HPDE6-E6E7 (cell line): Measurements from ENCODE around the gene RHBDL2.
"Not testable (repeated sequence)": the region's sequence is repeated elsewhere in the genome, so short reads cannot be mapped to it uniquely, and the experiment has no call there.

ENCODE experiments used
- DNase-seq: peaks from one replicate; pipeline ENCODE4 v3.0.0; 2011; ENCODE audit warnings: missing footprints; ENCODE audit errors: extremely low spot score

RHBDL2 gene

DNA sequence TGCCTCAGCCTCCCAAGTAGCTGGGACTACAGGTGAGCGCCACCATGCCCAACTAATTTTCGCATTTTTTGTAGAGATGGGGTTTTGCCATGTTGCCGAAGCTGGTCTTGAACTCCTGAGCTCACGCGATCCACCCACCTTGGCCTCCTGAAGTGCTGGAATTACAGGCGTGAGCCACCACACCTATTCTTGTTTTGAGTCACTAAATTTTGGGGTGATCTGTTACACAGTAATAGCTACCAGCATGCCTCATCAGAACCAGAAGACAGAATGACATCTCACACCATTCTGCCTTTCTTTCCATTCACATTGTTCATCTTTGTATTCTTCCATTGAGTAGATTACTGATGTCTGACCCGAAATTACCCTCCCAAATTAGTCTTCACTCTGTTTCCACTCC, 9.1 kb downstream of the RHBDL2 start:
- no peak for DNase-seq

DNA sequence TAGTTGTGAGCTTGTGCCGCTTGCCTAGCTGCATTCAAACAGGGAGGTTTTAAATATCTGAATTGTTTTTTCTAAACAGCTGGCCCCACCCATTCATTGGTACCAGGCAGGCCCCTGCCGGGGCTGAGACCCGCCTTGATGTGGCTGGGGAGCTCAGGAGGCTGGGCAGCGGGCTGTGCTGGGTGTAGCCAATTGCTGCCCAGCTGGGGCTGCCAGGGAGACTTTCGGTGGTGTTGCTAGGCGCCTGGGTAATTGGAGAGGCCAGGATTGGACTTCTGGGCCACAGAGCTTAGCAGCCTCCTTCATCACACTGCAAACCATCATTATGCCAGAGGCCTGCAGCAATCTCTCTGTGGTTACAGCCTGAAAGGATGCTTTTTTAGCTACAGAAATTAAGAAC, 12.2 kb downstream of the RHBDL2 start:
- no peak for DNase-seq

DNA sequence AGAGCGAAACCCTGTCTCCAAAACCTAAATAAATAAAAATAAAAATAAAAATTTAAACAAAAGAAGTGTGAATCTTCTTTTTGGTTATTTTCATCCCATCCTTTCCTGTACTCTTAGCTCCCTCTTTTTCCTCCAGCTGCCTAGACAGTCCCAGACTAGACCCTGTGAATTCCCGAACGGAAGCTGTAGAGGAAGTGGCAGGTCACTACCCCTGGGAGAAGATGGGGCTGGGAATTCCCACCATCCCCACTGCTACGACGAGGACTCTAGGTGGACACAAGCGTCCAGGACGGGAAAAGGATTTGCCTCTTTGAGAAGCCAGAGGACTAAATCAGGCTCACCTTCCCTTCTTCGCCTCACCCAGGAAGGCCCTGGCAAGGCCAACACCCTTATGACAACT, 12.6 kb downstream of the RHBDL2 start:
- no peak for DNase-seq

DNA sequence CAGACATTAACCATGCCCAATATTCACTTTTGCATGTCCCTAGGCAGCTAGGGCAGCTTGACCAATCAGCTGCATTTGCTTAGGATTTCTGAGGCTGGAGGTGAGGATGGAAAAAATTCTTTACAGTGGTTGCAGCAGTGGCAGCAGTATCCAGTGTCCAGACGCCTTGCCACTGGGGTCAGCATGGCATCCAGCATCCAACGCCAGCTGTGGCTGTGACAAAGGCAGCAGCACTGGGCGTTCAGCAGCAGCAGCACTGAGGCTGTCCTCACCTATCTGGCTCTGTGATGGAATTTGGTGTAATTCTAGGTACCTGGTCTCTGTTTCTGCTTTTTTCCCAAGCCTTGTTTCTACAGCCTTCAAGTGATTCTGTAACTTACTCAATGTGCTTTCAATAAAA, 15.5 kb downstream of the RHBDL2 start:
- no peak for DNase-seq

DNA sequence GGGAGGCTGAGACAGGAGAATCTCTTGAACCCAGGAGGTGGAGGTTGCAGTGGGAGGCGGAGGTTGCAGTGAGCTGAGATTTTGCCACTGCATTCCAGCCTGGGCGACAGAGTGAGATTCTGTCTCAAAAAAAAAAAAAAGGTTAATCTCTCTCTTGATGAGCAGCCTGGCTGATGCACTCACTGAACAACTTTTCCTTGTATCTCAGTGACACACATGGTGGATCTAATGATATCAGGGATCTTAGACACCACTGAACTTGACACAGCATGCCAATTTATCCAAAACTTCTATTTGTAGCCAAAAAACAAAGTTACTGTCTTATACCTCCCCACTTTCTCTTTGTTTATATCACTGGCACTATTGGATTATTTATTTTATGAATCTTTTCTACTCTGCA, 16.2 kb downstream of the RHBDL2 start:
- DNase-seq = no peak

DNA sequence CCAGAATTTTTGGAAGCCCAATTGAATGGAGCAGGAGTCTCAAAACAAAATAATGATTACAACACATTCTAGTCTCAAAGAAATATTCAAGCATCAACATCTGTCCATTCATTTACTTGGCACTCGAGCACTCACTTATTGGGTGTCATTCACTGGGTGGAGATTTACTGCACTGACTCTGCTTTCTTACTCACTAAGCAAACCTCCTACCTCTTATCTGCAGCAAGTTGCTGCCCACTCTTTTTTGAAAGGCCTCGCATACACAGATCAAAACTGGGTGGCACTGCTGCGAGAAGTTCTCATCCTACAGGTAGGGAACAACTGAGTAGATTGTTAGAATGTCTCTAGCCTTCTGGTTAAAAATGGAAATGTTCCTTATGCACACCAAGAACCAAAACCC, 18.0 kb downstream of the RHBDL2 start:
- DNase-seq = no peak

DNA sequence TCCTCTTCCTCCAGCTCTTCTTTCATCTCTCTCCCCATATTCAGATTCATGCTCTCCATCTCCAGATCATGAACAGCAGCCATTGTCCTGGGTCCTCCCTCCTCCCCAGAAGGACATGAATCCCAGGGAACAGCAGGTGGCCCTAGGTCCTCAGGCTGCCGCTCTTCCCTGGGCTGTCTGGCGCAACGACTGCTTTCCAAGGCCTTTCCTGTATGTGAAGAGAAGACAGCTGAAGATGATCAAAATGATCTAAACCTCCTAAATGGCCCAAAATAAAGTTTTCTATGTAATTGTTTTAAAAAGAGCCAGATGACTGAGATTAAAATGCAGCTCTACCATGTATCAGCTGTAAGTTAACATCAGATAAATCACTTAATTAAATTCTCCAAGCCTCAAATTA, 22.5 kb downstream of the RHBDL2 start:
- DNase-seq = no peak

DNA sequence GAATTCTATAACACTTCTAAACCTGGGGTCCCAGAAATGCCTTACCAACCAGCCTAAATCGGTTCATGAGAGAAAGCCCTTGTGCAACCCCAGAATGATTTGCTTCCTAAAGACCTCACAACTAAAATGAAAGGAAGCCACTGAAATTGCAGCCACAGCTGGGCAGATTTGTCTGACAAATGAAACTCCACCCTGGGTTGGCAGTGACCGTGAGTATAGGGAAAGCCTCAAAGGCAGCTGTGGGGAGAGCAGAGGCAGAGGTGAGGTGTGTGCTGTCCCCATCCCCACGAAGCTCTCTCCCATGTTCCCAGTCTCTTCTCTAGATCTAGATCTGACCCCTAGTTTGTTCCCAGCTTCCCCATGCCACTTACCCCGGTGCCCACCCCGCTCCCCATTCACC, 23.1 kb downstream of the RHBDL2 start:
- no peak for DNase-seq

DNA sequence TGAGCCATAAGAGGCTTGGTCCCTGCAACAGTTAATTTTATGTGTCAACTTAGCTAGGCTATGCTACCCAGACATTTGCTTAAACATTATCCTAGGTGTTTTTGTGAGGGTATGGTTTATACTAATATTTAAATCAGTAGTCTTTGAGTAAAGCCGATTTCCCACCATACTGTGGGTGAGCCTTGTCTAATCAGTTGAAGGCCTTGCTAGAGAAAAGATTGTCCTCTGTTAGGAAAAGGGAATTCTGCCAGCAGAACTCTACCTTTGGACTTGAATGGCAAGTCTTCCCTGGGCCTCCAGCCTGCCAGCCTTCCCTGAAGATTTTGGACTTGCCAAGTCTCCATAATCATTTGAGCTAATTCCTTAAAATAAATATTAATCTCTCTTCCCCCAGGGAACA, 23.9 kb downstream of the RHBDL2 start:
- DNase-seq = no peak

DNA sequence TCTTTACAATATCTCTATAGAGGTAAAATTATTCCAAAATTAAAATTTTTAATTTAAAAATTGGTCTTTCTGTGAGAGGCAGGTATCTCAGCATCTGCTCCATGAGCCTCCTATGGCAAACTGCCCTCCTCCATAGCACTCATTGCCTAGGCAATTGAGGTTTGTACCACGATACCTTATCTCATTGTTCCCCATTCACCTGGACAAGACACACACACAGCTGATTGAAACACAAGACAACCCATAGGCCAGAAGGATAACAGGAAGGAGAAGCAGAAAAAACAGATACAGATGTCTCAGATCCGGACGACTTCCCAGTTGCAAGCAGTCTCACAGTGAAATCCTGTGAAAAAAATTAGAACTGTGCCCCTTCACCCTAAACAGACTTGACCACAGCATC, 24.3 kb downstream of the RHBDL2 start:
- no peak for DNase-seq

DNA sequence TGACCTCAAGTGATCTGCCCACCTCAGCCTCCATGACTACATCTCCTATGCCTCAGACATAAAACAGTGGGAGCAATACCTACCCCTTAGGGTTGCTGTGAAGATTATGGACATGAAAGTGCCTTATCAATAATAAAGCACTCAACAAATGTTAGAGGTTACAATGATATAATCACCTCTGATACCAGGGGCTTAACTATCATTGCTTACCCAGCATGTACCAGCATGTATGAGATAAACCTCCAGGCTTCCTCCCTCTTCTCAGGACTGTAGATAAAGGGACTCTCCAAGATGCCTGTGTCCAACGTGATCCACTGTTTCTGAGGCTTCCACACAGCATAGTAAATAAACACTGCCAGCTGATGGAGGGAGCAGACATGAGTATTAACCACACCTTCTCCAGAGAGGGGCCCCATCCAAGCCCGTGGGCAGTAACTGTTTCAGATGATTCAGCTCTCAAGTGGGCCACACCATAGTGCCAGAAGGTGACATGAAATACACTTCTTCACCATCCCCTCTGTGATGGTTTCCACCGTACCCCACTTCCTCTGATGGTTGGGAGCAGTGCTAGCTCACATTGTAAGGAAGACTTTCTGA, 26.2 kb downstream of the RHBDL2 start:
- no peak for DNase-seq

DNA sequence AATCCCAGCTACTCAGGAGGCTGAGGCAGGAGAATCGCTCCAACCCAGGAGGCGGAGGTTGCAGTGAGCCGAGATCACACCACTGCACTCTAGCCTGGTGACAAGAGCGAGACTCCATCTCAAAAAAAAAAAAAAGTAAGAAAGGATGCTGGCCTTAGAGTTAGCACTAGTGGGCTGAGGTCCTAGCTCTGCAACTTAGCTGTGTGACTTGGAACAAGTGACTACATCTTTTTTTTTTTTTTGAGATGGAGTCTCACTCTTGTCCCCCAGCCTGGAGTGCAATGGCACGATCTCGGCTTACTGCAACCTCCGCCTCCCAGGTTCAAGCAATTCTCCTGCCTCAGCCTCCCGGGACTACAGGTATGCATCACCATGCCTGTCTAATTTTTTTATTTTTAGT, 26.7 kb downstream of the RHBDL2 start:
- not testable (repeated sequence) for DNase-seq

DNA sequence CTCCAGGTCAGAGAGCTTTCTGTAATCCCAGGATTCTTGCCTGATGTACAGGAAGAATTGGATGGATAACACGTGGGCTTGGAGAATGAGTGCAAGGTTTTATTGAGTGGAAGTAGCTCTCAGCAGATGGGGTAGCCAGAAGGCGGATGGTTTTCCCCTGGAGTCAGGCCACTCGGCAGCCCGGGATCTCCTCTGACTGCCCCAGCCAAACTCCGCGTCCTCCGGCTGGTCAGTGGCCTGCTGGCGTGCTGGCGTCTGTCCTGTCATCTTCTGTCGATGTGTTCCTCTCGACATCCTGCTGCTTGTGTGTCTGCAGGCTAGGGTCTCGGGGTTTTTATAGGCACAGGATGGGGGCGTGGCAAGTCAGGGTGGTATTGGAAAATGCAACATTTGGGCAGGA, 32.8 kb downstream of the RHBDL2 start:
- DNase-seq = no peak

DNA sequence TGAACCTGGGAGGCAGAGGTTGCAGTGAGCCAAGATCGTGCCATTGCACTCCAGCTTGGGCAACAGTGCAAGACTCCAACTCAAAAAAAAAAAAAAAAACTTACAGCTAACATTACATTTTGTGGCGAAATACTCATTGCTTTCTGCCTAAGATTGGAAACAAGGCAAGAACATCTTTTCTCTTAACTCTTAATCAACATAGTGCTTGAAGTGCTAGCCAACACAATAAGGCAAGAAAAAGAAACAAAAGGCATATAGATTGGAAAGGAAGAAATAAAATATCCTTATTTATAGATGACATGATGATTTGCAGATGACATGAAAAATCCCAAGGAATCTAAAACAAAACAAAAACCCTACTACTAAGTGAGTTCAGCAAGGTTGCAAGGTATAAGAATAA, 35.6 kb downstream of the RHBDL2 start:
- no peak for DNase-seq

DNA sequence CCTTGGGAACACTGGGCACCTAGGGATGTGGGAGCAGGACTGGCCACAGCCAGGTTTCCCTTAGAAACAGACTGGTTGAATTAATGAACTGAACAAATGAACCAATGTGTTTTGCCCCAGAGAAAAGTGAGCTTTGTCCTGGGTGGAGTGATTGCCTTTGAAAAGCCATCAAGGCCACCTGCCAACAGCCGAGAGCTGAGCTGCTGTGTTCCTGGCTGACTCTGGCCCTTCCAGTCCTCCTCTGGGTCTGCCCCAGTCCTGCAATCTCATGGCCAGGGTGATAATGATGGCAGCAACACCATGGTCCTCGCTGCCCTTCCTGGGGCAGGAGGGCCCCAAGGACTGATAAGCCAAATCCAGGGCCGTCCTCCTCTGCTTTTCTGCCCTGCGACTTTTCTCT, 42.1 kb downstream of the RHBDL2 start:
- no peak for DNase-seq

DNA sequence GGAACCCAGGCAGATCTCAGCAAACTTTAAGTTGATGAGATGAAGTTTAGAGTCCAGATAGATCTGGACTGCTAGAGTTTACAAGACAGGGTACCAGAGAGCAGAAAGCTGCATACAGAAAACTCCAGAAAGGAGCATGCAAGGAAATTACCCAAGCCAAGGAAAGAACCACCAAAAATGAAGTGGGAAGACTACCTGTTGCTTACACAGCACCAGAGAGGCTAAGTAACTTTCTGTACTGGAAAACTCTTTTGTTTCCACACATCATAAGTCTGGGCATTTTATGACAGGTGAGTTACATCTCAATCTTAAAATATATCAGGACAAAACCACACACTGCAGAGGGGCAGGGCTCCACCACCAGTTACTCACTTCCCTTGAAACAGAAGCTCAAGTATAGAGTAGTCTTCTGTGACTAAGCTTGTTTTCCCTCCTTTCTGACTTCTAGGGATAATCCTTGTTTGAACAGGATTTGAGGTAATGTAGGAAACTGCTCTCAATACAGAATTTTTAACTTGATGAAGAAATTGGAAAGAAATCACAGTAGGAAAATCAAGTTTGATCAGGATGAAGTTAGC, 42.9 kb downstream of the RHBDL2 start:
- DNase-seq = peak; percentile 21

DNA sequence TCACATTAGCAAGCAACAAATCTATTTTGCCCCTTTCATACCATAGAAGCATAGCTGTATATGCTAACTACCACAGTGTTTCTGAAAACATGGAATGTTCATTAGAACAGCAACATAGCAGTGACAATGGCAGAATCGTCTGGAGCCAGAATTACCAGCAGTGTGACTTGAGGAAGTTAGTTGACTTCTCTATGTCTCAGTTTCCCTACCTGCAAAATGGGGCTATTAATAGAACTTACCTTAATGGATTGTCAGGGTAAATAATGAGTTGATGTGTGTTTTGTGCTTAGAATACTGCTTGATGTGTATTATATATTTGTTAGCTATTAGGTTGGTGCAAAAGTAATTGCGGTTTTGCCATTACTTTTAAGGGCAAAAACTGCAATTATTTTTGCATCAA, 45.5 kb downstream of the RHBDL2 start:
- no peak for DNase-seq

DNA sequence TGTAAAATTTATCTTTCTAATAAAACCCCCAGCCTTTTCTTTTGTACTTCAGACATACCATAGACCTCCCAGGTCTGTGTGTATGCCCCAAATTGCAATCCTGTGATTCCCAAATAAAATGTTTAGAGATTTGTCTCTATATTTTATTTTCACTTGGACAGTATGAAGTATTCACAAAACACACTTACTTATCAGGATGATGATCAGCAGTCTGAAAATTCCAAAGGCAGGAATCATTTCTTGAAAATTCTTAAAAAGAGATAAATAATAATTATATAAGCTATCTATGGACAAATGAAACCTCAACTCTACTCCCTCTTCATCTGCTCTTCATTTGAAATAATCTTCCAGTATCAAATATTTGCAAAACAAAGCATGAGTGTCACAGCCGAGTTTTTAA, 48.7 kb downstream of the RHBDL2 start:
- DNase-seq = no peak

DNA sequence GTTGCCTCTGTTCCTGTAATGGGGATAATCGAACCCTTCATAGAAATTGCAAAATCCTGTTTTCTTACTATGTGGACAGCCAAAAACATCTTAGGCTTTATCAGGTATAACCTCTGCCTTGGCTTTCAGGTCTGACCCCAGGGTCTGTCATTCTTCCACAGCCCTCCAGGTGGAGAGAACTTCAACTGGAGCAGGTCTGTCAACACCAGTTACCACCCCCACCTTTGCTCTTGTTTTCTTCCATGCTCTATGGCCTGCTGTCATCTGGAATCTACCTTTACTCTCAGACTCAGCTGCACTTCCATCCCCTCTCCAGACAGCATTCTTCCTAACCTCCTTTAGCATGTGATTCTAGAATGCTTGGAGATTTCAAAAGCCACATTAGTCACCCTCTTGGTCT, 49.9 kb downstream of the RHBDL2 start:
- no peak for DNase-seq

DNA sequence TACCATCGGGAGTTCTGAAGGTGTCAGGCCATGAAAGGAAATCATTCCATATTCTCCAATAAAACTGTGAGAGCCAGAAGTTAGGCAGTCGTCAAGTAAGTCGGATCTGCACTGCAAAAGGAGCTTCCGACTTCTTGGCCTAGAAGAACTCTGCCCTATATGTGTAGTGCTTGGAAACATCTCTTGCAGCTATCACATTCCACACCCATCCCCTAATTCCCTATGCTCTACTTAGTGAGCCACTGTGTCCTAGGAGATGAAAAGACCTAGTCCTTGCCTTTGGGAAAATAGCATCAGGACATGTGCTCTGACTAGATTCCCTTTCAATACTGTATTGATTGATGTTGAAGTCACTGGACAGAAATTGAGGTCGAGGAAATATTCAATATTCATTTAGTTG, 52.0 kb downstream of the RHBDL2 start:
- DNase-seq = no peak

DNA sequence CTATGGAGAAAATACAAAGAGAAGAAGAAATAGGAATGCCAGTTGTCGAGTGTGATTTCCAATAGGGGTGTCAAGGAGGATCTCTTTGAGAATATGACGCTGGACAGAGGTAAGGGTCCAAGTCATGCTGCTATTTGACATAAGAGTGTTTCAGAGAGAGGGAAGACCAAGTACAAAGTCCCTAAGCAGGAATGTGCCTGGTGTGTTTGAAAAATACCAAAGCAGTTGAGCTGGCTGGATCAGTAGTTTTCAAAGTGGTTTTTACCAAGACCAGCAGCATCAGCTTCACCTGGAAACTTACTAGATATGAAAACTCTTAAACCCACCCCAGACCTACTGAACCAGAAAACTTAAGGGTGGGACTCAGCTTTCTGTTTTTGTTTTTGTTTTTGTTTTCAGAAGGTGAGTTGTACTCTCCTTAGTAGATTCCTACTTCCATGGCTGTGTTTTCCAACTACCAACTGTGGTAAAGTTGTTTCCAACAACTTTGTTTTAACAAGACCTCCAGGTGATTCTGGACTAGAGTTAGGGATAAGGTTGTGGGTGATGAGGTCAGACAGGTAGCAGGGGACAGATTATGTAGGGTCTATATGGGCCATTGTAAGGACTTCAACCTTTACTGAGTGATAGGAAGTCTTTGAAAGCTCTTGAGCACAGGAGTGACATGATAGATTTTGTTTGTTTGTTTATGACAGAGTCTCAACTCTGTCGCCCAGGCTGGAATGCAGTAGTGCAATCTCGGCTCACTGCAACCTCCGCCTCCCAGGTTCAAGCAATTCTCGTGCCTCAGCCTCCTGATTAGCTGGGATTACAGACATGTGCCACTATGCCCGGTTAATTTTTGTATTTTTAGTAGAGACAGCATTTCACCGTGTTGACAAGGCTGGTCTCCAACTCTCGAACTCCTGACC, 53.0 kb downstream of the RHBDL2 start:
- DNase-seq = no peak

DNA sequence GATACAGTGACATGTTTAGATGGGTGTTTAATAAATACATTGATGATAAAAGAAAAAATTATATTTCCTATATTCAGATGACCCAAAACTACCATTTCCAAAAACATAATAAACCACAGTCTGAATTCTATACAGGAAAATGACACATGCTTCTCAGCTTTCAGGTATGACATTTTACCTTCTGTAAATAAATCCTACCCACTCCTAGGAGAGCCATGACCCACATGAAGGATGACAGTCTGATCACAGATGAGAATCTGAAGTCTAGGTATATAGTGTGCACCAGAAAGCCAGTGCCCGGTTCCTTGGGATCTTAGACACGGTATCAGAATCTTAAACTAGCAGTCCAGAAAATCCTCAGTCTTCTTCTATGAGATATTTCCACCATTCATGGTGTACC, 56.5 kb downstream of the RHBDL2 start:
- DNase-seq = no peak

DNA sequence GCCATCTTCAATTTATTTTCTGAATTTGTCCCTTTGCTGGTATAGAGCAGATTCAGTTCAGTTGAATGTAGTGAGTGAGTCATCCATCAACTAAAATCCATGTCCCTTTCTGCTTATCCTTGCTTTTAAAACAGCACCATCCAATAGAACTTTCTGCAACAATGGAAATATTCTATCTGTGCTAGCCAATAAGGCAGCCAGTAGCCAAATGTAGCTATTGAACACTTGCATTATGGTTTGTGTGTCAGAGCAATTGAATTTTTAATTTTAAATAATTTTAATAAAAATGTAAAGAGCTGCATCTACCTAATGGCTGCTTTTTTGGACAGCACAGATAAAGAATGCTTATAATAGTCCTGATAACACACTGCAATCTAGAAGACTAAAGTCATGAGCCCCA, 60.1 kb downstream of the RHBDL2 start, which contains the start of gene GJA9:
Gene GJA9, minus strand, starts transcription at position 101 of the 400 bp plus-strand sequence. CDS start 5,489 bp downstream, outside the sequence.
- DNase-seq = no peak
